NCI-H146 treated with DMSO at 0.1 percent for 48 hours (cell line): Measurements from ENCODE around the gene SOX8.
"Not testable (repeated sequence)": the region's sequence is repeated elsewhere in the genome, so short reads cannot be mapped to it uniquely, and the experiment has no call there.

Experiments used
- DNase-seq: peaks from one replicate; lab custom pipeline; 2025; ENCODE audit not compliant: unreplicated experiment; lab: John Stamatoyannopoulos, UW

SOX8 gene

DNA sequence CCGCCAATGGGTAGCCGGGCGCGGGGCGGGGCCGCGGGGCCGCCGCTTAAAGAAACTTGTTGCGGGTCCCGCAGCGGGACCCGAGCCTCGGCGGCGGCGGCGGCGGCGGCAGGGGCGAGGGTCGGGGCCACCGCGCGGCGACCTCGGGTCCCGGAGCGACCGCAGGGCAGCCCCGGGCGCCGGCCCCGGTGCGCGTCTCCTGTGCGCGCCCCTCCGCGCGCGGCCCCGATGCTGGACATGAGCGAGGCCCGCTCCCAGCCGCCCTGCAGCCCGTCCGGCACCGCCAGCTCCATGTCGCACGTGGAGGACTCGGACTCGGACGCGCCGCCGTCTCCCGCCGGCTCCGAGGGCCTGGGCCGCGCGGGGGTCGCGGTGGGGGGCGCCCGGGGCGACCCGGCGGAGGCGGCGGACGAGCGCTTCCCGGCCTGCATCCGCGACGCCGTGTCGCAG is at the start of gene SOX8:
Gene SOX8 (plus strand): TSS at position 76 of the 450 bp plus-strand sequence. CDS start 153 bp downstream, at position 229.
- DNase-seq: no peak

DNA sequence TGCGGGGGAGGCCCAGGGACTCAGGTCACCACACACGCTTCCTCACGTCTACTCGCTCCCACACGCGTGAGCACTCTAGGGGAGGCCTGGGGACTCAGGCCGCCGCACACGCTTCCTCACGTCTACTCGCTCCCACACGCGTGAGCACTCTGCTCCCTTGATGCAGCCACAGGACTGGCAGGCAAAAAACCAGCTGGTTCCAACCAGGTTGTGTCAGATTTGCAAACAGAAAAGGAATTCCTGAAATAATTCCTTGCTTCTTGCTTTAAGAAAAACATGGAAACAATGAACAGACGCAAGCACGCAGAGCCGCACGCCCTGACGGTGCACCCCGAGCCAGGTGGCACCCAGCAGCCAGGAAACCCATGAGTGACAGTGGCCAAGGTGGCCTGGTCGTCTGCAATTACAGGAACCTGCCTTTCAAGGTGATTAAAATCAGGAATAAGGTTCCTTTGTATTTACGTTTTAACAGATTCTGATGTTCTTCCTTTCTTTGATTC is 48.7 kb upstream of the SOX8 start:
- DNase-seq: no peak

DNA sequence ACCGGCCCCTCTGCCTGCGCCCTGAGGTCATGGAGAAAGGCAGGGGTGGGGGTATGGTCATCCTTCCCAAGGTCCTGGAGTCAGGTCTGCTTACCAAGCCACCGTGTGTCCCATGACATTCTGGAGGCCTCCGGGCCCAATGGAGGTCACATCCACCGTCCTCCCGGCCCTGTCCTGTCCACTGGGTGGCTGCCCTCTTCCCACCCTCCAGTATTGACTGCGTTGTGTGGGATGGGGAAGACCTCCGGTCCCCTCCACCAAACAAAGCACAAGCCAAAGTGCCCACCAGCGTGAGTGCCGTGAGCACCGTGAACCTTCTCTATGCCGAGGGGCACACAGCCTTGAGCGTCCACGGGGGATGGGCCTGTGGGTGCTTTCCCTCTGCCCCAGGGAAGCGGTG is 48.0 kb upstream of the SOX8 start:
- DNase-seq: no peak

DNA sequence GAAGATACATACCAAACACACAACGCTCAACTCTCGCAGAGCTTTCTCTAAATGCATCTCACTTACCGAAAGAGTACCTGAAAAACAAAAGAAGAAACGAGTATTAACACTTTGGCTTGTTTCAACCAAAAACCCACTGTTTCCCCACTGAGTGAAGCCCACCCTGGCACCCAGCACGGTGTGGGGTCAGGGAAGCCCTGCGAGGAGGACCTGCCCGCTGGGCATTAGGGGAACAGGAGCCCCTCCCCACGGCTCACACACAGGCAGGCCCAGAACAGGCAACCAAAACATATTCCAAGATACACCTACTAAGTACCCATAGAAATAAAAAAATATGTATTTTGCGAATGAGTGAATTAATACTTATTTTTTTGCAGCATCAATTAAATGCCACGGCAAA is 47.4 kb upstream of the SOX8 start:
- no peak for DNase-seq

DNA sequence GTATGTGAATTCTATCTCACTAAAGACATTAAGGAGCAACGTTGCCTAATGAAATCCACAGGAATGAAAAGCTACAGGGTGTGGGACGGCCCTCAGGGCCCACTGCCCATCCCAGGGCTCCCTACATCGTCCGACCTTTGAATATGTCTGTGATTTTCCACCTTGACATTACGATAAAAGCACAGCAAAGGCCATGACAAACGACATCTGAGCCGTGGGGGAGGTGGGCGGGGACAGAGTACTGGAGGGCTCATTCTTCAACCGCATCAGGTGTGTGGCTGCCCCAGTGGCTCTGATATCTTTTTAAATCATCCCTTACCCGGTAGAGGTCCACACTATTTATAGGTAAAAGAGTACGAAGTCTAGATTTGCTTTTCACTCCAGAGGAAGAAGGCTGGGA is 45.9 kb upstream of the SOX8 start:
- no peak for DNase-seq

DNA sequence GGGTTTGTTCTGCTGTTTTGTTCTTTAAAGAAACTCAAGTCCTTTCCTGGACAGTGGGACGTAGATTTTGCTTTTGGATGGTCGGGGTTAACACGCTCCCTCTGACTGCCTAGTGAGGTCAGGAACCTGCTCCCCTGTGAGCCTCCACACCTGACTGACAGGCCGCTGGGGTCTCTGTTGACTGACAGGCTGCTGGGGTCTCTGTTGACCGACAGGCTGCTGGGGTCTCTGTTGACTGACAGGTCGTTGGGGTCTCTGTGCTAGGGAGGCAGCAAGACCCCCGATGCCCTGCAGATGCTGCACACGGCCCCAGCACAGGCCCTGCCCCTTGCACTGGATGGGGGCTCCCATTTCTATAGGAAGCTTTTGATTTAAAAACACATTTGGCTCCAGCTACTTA is 44.3 kb upstream of the SOX8 start:
- DNase-seq: no peak

DNA sequence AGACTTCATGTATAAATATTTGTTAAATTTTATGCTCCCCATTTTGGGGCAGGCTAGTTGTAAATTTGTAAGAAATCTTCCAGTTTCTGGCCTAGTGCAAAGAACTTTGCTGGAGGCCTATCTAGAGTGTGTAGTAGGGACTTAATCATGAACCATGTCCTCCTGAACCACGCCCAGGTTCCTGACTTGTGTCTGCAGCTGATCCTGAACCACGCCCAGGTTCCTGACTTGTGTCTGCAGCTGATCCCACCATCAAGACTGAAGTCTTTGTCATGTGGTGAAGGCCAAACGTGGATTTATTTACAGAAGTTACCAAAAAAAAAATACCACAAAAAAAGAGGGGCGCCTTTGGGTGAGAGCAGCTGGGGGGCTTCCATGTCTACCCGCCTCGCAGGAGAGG is 43.8 kb upstream of the SOX8 start:
- no peak for DNase-seq

DNA sequence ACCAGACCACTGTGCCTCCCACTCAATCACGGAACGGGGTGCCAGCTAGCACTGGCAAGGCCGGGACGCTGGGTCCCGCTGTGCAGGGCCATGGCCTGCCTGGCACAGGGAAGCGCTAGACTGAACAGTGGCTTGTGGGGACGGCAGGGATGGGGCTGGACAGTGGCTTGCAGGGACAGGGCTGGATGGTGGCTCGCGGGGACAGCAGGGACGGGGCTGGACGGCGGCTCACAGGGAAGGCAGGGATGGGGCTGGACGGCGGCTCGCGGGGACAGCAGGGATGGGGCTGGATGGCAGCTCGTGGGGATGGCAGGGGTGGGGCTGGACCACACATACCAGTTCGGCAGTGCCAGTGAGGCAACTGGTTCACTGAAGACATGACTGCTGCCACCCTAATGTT is 43.4 kb upstream of the SOX8 start:
- no peak for DNase-seq

DNA sequence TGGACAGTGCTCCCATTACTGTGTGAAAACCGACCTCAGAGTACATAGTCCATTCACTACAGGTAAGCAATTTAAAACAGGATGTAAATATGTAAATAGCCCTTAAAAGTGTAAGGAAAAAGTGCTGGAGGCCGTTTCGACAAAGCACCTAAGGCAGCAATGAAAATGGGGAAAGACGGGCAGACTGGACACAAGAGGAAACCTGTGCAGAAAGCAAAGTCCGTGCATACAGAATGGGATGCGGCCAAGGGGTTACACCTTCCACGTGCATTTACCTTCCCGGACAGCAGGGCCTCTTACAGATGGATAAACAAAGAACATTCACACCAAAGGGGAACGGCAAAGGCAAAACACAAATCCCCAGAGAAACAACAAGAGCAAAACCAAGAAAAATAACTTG is 42.8 kb upstream of the SOX8 start:
- DNase-seq: no peak

DNA sequence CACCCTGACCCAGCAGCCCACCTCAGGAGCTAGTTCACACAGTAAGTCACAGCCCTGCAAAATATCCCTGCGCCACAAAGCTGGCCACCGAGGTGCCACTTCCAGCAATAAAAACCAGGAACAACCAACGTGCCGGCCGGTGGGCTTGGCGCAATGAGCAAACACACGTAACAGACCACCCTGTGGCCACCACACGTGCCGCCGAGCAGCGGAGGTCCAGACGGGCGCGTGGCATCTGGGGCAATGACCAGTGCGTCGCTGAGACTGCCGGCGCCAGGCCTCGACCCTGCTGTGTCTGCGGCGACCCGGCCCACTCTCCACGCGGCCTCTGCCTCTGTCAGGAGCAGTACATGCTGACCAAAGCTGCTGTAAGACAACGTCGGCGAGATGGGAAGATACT is 42.3 kb upstream of the SOX8 start:
- DNase-seq: no peak

DNA sequence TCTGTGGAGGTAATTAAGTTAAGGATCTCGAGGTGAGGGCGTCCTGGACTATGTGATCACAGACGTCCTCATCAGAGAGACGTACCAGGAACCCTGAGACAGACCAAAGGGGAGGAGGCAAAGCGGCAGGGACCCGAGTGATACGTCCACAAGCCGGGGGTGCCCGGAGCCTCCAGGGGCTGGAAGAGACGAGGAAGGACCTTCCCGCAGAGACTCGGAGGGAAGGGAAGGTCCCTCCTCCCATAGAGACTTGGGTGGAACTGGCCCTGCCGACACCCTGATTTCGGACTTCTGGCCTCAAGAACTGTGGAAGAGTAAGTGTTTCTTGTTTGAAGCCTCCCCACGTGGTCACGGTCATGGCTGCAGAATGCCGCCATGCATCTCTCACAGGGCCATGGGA is 41.6 kb upstream of the SOX8 start:
- no peak for DNase-seq

DNA sequence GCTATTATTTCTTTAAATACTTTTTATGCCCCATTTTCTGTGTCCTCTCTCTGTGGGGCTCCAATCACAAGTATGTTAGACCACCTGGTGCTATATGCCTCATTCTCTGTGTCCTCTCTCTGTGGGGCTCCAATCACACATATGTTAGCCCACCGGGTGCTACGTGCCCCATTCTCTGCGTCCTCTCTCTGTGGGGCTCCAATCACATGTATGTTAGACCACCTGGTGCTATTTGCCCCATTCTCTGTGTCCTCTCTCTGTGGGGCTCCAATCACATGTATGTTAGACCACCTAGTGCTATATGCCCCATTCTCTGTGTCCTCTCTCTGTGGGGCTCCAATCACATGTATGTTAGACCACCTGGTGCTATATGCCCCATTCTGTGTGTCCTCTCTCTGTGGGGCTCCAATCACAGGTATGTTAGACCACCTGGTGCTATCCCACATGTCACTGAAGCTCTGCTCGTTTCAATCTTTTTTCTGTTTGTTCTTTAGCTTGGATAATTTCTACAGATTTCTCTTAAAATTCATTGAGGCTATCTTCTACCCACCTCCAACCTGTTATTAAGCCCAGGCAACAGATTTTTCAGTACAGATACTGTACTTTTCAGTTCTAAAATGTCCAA is 39.0 kb upstream of the SOX8 start:
- no peak for DNase-seq

DNA sequence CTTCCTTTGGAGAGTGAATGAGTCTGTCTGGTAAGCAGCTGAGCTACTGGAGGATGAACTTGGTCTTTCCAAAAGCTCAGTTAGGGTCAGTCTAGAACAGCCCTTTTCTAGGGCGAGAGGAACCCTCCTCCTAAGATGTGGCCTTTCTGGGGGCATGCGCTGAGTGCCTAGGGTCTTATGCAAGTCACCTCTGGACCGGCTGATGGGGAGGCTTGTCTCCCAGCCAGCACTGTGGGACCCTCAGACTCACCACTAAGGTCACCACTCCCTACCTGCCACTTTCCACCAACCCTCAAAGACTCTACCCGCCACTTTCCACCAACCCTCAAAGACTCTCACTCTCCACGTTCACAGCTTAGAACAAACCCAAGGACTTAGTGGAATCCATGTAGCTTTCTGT is 37.6 kb upstream of the SOX8 start:
- DNase-seq: no peak

DNA sequence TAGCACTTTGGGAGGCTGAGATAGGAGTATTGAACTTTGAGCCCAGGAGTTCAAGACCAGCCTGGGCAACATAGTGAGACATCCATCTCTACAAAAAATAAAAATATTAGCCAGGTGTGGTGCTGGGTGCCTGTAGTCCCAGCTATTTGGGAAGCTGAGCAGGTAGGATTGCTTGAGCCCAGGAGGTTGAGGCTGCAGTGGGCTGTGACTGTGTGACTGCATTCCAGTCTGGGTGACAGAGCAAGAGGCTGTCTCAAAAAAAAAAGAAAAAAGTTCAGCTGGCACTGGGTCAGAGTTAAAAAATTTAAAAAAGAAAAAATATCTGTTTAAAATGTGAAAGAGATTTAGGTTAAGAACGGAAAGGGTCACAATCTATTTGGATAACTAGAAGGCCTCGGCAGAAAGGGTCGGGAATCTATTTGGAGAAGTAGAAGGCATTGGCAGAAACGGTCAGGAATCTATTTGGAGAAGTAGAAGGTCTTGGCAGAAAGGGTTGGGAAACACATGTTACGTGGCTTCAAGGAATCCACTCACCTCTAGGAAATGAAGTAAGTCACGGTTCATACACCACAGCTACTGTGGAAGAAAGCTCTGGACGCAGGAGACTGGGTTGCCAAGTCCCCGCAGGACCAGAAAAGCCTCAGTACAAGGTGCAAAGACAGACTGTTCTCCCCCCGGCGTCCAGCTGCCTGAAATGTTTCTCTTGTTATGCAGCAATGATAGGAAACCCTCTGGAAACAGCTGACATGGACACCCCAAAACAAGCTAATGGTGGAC is 36.1 kb upstream of the SOX8 start:
- DNase-seq: no peak

DNA sequence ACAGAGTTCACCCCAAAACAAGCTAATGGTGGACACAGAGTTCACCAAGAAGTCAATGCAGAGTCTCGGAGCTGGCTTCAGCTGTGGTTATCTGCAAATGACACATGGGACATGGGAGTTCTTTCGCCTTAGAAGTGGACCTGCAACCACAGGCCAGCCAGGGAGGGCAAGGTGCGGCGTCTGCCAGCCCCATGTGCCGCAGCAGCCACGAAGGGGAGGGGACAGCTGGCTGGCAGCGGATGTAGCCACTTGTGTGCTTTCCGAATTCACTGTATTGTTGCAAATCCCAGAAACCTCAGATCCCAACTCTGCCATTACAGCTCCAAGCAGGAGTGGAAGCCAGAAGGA is 35.5 kb upstream of the SOX8 start:
- no peak for DNase-seq

DNA sequence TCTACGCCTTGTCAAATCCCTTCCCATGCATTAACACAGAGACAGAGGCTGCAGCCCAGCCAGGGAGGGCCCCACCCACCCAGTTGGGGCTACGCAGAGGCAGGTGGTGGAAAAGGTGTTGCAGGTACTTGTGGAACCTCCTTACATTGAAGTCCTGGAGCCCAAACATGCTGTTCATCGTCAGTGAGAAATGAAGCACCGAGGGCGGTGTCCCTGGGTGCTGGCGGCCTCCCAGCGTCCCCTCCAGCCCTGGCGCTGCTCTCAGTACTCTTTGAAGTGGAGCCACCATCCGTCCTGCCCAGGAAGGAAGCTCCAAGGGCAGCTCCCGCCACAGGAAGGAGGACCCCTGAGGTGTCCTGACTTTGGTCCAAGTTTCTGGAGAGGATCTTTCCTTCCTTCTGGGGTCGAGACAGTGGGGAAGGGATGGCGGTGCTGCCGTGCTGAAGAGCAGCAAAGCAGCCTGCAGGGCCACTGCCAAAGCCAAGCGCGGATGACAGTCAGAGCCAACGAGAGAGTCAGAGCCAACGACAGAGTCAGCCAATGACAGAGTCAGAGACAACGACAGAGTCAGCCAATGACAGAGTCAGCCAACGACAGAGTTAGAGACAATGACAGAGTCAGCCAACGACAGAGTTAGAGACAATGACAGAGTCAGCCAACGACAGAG is 34.2 kb upstream of the SOX8 start:
- no peak for DNase-seq

DNA sequence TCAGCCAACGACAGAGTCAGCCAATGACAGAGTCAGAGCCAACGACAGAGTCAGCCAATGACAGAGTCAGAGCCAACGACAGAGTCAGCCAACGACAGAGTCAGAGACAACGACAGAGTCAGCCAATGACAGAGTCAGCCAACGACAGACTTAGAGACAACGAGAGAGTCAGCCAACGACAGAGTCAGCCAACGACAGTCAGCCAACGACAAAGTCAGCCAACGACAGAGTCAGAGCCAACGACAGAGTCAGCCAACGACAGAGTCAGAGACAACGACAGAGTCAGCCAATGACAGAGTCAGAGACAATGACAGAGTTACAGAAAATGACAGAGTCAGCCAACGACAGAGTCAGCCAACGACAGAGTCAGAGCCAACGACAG is 33.7 kb upstream of the SOX8 start:
- DNase-seq: not testable (repeated sequence)

DNA sequence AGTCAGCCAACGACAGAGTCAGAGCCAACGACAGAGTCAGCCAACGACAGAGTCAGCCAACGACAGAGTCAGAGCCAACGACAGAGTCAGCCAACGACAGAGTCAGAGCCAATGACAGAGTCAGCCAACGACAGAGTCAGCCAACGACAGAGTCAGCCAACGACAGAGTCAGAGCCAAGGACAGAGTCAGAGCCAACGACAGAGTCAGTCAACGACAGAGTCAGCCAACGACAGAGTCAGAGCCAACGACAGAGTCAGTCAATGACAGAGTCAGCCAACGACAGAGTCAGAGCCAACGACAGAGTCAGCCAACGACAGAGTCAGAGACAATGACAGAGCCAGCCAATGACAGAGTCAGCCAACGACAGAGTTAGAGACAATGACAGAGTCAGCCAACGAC is 32.8 kb upstream of the SOX8 start:
- DNase-seq: not testable (repeated sequence)

DNA sequence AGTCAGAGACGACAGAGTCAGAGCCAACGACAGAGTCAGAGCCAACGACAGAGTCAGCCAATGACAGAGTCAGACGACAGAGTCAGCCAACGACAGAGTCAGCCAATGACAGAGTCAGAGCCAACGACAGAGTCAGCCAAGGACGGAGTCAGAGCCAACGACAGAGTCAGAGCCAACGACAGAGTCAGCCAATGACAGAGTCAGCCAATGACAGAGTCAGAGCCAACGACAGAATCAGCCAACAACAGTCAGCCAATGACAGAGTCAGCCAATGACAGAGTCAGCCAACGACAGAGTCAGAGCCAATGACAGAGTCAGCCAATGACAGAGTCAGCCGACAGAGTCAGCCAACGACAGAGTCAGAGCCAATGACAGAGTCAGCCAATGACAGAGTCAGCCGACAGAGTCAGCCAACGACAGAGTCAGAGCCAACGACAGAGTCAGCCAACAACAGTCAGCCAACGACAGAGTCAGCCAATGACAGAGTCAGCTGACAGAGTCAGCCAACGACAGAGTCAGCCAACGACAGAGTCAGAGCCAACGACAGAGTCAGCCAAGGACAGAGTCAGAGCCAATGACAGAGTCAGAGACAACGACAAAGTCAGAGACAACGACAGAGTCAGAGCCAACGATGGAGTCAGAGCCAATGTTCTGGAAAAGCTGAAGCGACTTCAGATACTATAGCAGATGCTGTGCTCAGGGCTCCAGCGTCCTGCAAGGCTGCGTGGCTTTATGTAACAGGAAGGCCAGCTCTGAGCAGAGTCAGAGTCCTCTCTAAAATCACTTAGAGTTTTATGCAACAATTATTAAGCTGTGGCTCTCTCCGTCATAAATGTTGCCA is 30.6 kb upstream of the SOX8 start:
- DNase-seq: not testable (repeated sequence)

DNA sequence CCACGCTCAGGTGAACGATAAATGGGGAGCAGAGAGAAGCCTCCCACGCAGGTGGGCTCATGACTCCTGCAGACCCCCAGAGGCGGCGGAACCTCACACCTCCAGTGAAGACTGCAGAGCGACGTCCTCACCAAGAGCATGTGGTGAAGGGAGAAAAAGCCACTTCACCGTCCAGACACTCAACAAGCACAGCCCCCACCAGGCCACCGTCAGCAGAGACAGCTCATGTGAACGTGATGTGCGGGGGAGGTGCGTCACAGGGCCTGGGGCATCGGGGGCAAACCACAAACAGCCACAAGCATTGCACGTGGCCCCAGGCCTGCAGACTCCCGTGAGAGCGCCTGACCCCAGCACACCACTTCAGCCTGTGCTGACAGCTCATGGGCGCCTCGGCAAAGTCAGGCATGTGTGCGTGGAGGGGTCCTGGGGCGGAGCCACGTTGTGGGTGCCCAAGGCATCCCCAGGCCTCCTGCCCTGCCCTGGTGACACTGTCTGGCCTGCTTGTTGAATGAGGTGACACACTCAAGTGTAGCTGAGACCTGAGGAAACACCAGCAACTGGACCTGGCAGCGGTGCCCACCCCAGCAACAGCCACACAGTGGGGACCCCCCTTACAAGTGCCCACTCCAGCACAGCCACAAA is 29.8 kb upstream of the SOX8 start:
- DNase-seq: no peak

DNA sequence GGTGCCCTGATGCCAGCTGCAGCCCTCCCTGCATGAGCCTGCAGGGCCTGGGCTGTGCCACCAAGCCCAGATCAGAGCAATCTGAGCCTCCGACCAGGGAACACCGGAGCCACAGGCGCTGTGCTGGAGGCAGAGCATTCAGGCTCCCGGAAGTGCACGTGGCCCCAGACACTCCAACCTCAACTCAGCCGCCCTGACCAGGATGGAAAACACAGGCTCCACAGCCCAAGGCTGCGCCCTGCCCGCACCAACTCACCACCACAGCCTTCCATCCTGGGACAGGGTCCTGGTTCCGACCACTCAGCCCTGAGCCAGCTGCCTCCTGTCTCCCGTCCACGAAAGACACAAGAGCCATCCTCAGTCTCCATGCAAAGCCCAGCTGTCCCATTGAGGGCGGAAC is 29.2 kb upstream of the SOX8 start:
- DNase-seq: no peak
